PFSK-1 (cell line): ENCODE data around the gene MCM3AP. TPM values are rescaled to one million over a fixed set of nuclear protein-coding genes. Genes with fewer than 3 reads are reported as not detected.

Source experiments
- FOXP2 ChIP-seq: optimal IDR thresholded peaks from 2 replicates; pipeline ENCODE3; 2011; ENCODE audit warnings: borderline replicate concordance, control low read depth, inconsistent platforms; ENCODE audit not compliant: insufficient read depth; ENCODE audit errors: extremely low read length, extremely low read depth
- POLR2AphosphoS5 ChIP-seq: IDR thresholded peaks from 2 replicates; pipeline ENCODE4 v1.6.1; 2012; ENCODE audit warnings: low read depth, mild to moderate bottlenecking, control low read depth, low read length, moderate library complexity
- REST ChIP-seq, 2 experiments: IDR thresholded peaks; 2 replicates each; pipeline versions ENCODE4 v1.6.1 to v1.8.0; 2011 to 2012; ENCODE audit warnings: low read depth in 2 of 2, low read length in 2 of 2, control low read depth in 1 of 2, inconsistent platforms in 1 of 2, mild to moderate bottlenecking in 1 of 2, moderate library complexity in 1 of 2; ENCODE audit not compliant: insufficient read depth in 1 of 2
- SIN3A ChIP-seq: IDR thresholded peaks from 2 replicates; pipeline ENCODE4 v1.6.1; 2012; ENCODE audit warnings: mild to moderate bottlenecking, low read length, moderate library complexity, borderline replicate concordance; ENCODE audit not compliant: insufficient read depth
- TAF1 ChIP-seq: IDR thresholded peaks from 2 replicates; pipeline ENCODE4 v1.6.1; 2012; ENCODE audit warnings: low read length, control low read depth, borderline replicate concordance; ENCODE audit not compliant: insufficient read depth
- polyA plus RNA-seq: library from polyadenylated mRNA; unstranded; fragments of >200 nt; gene quantifications from one replicate; pipeline ENCODE4 v1.2.1, GENCODE V29; 2012; ENCODE audit warnings: low read depth, missing spikeins; ENCODE audit not compliant: insufficient read length

The MCM3AP gene
- 59.1 TPM for polyA plus RNA-seq

GRCh38 chr21:46285206-46285661 lies at the start of gene MCM3AP:
Gene MCM3AP, minus strand, starts transcription at chr21:46285611. Its CDS starts 325 bp downstream, at chr21:46285286.
- TF ChIP-seq FOXP2 (no peak), SIN3A (no peak), TAF1 (no peak), POLR2AphosphoS5 (no peak), REST (IDR thresholded peaks at IDR 0.05; ENCODE audit: insufficient read depth in 1 of 2, low read depth in 2 of 2, low read length in 2 of 2) (no peak)

- TF ChIP-seq REST (IDR thresholded peaks at IDR 0.05; ENCODE audit: insufficient read depth in 1 of 2, low read depth in 2 of 2, low read length in 2 of 2), result no peak
- TF ChIP-seq FOXP2, result no peak
- TF ChIP-seq TAF1, result no peak
- TF ChIP-seq POLR2AphosphoS5, result no peak
- no peak for TF ChIP-seq SIN3A
Measured at GRCh38 chr21:46334351-46335140, 49.1 kb upstream of the MCM3AP start.

- no peak for TF ChIP-seq FOXP2
- no peak for TF ChIP-seq TAF1
- no peak for TF ChIP-seq POLR2AphosphoS5
- TF ChIP-seq SIN3A, result no peak
- no peak for TF ChIP-seq REST (IDR thresholded peaks at IDR 0.05; ENCODE audit: insufficient read depth in 1 of 2, low read depth in 2 of 2, low read length in 2 of 2)
Measured at GRCh38 chr21:46329796-46330195, 44.4 kb upstream of the MCM3AP start.

- TF ChIP-seq TAF1 (no peak), POLR2AphosphoS5 (no peak), SIN3A (no peak), FOXP2 (no peak), REST (IDR thresholded peaks at IDR 0.05; ENCODE audit: insufficient read depth in 1 of 2, low read depth in 2 of 2, low read length in 2 of 2) (no peak)
Measured at GRCh38 chr21:46328151-46328550, 42.7 kb upstream of the MCM3AP start.
